Germinal center (tissue), 1 donor: ENCODE data around the gene RBCK1.

ENCODE experiments used
- DNase-seq: peaks from one replicate; pipeline ENCODE4 v3.0.0; 2012; ENCODE audit warnings: mixed read lengths, low spot score

Gene RBCK1

DNA sequence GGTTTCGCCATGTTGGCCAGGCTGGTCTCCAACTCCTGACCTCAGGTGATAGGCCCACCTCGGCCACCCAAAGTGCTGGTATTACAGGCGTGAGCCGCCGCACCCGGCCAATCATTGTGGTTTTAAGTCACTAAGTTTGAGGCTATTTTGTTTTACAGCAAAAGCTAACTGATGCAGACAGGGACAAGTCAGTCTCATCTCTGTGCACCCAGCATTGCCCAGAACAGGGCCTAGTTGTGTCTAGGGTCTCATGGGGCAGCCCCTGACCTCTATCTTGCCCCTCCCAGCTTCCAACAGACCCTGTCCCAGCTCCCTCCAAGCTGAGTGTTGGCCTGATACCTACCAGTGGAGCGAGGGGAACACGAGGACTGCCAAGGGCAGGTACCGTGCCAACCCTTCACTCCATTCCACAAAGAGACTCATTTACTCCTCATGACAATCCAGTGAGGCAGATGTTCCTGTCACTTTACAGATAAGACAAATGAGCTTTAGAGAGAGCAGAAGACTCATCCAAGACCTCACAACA, 8.9 kb upstream of the RBCK1 start:
- DNase-seq, result no peak

DNA sequence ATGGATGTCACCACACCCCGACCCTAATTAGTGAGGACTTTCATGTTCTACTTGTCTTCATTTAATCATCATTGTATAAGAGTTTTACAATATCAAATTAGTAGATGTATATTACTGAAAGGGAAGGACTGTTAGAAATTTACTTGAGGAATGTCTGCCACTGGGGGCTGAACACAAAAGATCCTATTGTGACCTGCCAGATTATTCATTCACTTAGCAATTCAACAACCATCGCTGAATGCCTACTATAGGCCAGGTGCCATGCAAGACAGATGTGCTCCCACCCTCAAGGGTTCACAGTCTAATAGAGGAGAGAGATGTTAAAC, 8.0 kb upstream of the RBCK1 start:
- DNase-seq, result no peak

GRCh38 chr20:400454-401275, 7.4 kb upstream of the RBCK1 start:
- DNase-seq, result no peak

GRCh38 chr20:401682-402495, 6.2 kb upstream of the RBCK1 start:
- no peak for DNase-seq

DNA sequence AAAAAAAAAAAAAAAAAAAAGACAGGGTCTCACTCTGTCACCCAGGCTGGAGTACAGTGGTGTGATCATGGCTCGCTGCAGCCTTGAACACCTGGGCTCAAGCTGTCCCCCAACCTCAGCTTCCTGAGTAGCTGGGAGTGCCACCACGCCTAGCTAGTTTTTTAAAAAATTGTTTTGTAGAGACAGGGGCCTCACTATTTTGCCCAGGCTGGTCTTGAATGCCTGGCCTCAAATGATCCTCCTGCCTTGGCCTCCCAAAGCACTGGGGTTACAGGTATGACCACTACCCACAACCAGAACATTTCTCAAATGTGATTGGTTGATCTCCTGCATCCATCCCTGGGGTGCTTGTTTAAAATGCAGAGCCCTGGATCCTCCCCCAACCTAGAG, 5.6 kb upstream of the RBCK1 start:
- DNase-seq, result no peak

DNA sequence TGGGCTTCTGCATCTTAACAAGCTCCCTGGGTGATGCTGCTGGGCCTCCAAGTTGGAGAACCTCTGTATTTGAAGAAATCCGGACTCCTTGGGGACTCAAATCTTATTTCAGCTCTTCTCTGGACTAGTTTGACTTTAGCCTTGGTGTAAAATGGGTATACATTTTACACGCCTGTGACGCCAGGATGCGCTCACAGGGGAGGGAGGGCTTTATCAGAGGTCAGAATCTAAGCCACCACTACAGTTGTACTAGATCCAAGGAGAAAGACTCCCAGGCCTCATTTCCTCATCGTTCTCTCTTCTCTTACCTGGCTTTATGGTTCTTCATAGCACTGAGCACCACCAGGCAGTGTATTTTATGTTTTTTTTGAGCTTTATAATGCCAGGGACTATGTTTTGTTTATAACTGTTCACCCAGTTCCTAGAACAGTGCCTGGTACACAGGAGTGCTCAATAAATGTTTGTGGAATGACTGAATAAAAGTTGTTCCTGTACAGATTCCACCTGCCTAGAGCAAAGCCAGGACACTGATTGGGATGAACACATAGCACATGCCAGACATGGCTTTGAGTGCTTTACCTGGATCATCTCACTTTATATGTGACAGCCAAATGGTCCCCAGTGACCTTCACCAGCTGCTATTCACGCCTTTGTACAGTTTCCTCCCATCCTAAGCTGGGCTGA, 5.1 kb upstream of the RBCK1 start:
- DNase-seq, result no peak

DNA sequence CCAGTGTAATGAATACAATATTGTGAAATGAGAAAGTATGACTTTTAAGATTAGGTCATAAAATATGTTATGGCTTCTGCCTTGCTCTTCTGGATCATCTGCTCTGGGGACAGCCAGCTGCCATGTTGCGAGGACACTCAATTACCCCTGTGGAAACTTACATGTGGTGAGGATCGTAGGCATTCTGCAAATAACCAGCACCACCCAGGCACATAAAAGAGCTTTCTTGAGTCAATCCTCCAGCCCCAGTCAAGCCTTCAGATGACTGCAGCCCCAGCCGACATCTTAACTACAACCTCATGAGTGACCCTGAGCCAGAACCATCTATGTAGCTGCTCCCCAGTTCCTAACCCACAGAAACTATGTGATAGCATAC, 4.5 kb upstream of the RBCK1 start:
- no peak for DNase-seq

- DNase-seq, result no peak
These were observed 4.0 kb upstream of the RBCK1 start for GRCh38 chr20:404088-404487.

DNA sequence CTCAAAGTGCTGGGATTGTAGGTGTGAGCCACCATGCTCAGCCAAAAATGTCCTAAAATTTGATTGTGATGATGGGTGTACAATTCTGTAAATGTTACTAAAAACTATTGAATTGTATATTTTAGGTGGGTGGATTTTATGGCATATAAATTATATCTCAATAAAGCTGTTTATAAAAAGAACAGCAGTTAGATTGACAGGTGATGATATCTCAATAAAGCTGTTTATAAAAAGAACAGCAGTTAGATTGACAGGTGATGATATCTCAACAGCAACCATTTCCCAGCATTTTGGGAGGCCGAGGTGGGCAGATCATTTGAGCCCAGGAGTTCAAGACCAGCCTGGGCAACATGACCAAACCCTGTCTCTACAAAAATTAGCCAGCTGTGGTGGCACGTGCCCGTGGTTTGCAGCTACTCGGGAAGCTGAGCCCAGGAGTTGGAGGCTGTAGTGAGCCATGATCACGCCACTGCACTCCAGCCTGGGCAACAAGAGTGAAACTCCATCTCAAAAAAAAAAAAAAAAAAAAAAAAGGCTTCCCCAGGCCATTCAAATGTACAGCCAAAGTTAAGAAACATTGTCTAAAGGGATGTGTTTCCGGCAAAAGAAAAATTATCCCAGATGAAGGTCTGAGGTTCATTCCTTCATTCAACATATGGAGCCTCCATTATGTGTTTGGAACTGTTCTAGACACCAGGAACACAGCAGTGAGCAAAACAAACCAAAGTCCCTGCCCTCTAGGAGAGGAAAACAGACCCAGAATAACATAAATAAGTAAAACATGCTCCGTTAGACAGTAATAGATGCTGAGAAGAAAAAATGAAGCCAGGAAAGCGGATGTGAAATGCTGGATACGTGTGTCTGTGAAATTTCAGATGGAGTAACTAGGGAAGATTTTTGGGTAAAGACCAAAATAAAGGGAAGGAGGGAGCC, 1.6 kb upstream of the RBCK1 start:
- no peak for DNase-seq

DNA sequence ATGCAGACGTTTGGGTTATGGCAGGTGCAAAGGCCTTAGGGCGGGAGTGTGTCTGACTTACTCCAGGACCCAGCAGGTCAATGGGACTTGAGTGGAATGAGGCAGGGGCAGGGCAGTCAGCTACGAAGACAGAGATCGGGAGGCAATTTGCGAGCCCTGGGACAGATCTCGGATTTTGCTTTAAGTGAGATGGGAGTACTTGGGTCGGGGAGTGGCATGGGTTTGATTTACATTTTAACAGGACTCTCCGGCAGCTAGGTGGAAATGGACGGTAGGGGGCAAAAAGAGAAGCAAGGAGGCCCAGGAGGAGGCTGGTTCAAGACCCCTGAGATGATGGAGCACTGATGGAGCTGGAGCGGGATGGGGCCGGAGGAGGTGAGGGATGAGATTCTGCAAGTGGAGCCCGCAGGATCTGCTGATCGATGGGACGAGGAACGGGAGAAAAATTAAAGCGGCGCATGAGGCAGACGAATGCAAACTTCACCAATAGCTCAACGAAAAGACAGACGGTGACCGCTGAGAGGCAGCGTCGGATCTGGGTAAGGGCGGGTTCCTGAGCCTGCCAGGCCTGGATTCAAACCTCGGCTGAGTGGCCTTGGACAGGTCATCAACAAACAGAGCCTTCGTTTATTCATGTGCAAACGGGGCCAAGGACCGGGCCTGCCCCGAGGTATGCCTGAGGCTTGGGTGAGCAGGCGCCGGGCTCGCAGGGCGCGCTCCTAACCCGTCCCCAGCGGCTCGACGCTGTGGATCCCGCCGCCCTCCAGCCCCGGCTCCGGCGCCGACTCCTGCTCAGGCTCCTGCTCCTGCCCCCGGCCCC, 756 bp upstream of the RBCK1 start:
- peak; percentile 60 for DNase-seq

DNA sequence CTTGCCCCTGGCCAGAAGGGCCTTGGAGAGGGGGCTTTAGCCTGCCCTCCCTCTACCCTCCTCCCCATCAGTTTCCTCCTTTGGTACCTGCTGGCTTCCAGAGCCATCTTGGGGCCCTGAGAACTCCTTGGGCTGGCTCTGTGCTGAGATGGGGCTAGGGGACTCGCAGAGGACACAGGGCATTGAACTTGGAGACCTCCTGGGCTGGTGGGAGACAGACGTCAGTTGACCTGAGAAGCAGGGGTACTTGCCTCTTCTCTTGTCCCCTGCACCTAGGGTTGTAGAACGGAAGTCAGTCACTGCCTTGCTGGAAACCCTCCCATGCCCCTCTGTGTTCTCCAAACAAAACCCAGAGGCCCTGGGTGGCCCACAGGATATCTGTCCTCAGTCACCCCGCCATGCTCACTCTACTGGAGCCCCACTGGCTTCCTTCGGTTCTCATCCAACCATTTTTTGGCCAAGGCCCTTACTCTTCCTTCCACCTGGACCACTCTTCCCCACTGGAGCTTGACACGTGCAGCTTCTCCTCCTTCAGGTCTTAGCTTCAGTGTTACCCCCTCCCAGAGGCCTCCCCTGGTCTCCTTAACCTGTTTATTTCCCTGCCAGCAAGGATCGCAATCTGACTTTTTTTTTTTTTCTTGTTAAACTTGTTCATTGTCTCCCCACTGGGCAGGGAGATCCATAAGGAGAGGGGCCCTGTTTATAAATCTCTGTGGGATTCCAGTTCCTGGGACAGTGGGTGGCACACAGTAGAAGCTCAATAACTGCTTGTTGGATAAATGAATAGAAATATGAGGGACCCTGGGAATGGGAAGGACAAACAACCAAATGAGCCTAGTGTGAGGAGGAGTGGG, 971 bp downstream of the RBCK1 start:
- DNase-seq, result no peak

- DNase-seq, result no peak
These were observed 1.8 kb downstream of the RBCK1 start for GRCh38 chr20:409697-410559.

GRCh38 chr20:412081-412480, 4.0 kb downstream of the RBCK1 start:
- DNase-seq, result no peak

GRCh38 chr20:414161-414560, 6.1 kb downstream of the RBCK1 start:
- DNase-seq, result no peak

DNA sequence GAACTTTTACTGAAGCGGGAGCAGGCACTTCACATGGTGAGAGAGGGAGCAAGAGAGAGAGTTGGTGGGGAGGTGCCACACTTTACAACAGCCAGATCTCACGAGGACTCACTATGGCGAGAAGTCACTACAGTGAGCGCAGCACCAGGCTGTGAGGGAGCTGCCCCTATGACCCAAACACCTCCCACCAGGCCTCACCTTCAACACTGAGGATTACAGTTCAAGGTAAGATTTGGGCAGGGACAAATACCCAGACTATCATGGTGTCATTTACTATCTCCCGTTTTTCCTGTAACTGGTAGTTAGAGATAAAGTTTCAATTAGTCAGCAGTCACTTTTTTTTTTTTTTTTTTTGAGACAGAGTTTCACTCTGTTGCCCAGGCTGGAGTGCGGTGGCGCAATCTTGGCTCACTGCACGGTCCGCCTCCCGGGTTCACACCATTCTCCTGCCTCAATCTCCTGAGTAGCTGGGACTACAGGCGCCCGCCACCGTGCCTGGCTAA, 7.8 kb downstream of the RBCK1 start:
- DNase-seq, result no peak

GRCh38 chr20:416950-417800, 9.1 kb downstream of the RBCK1 start:
- no peak for DNase-seq

DNA sequence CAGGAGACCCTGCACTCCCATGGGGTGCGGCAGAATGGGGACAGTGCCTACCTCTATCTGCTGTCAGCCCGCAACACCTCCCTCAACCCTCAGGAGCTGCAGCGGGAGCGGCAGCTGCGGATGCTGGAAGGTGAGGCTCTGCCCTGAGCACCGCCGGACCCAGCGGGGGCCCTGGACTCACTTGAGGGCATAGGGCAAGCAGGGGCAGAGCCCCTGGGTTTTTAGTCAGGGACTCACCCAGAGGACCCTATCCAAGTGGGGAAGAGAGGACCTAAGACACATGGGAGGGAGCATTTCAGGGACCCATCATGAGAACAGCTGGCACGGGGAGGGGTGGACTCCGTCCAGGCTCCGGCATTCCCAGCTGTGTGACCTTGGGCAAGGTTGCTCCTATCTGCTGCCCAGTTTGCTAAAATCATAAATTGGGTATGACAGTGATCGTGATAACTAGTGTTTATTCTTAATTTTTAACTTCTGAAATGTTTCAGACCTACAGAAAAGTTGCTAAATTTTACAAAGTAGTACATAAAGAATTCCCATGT, 9.8 kb downstream of the RBCK1 start:
- no peak for DNase-seq
